Natural killer cell (primary cell): ENCODE measurements around the gene GFI1. TPM values are rescaled to one million over a fixed set of nuclear protein-coding genes. Genes with fewer than 3 reads are reported as not detected.

Experiments
- ATAC-seq, 3 donors: fragments of 150-1000 bp in 2 of 3; fragments of 200-7000 bp in 1 of 3; cut with Tn5 transposase; 1 replicate in 1 of 3; 2 replicates in 2 of 3; pipeline ENCODE4 v1.10.0; 2021; ENCODE audit warnings: mild to moderate bottlenecking in 2 of 3, moderate library complexity in 2 of 3
- DNase-seq, 2 donors: peaks; one replicate each; pipeline versions ENCODE4 v3.0.0 to v3.0.0-alpha.2; 2013 to 2021; ENCODE audit warnings: mixed read lengths in 1 of 2
- H3K27ac ChIP-seq: one replicate; pipeline ENCODE4 v1.5.1; 2013; ENCODE audit warnings: mild to moderate bottlenecking, low read length
- H3K27me3 ChIP-seq: one replicate; pipeline ENCODE4 v1.6.1; 2013; ENCODE audit warnings: low read length; ENCODE audit not compliant: control insufficient read depth, insufficient read depth
- H3K36me3 ChIP-seq: one replicate; pipeline ENCODE4 v1.6.1; 2013; ENCODE audit warnings: low read length; ENCODE audit not compliant: control insufficient read depth, insufficient read depth
- H3K4me1 ChIP-seq: one replicate; pipeline ENCODE4 v1.6.1; 2013; ENCODE audit warnings: low read length; ENCODE audit not compliant: control insufficient read depth, insufficient read depth
- H3K4me3 ChIP-seq: one replicate; pipeline ENCODE4 v1.5.1; 2013; ENCODE audit warnings: low read length
- H3K9me3 ChIP-seq: one replicate; pipeline ENCODE4 v1.6.1; 2013; ENCODE audit warnings: low read length; ENCODE audit not compliant: control insufficient read depth, insufficient read depth
- H3K27ac Mint-ChIP-seq, 2 donors: one replicate each; pipeline ENCODE4 v1.8.0; 2022; ENCODE audit warnings: mild to moderate bottlenecking in 2 of 2, mixed read lengths in 2 of 2, moderate library complexity in 1 of 2
- H3K27me3 Mint-ChIP-seq, 2 donors: one replicate each; pipeline ENCODE4 v1.8.0; 2022; ENCODE audit warnings: low read depth in 2 of 2, mixed read lengths in 2 of 2
- H3K36me3 Mint-ChIP-seq: one replicate; pipeline ENCODE4 v1.8.0; 2022; ENCODE audit warnings: mixed read lengths
- H3K4me1 Mint-ChIP-seq, 2 donors: one replicate each; pipeline ENCODE4 v1.8.0; 2022; ENCODE audit warnings: mixed read lengths in 2 of 2
- H3K4me3 Mint-ChIP-seq: one replicate; pipeline ENCODE4 v1.8.0; 2022; ENCODE audit warnings: mild to moderate bottlenecking, moderate library complexity, mixed read lengths
- H3K9me3 Mint-ChIP-seq, 2 donors: one replicate each; pipeline ENCODE4 v1.8.0; 2022; ENCODE audit warnings: mixed read lengths in 2 of 2
- CTCF ChIP-seq: fragments of 200-600 bp; IDR thresholded peaks from one replicate; pipeline ENCODE4 v1.8.0; 2022; ENCODE audit warnings: antibody characterized with exemption
- WGBS: methylation state at CpG from one replicate; pipeline ENCODE4 v1.1.7; 2013; ENCODE audit warnings: missing lambda C conversion rate; ENCODE audit not compliant: insufficient coverage; 5-methylcytosine and 5-hydroxymethylcytosine counted together
- intact Hi-C: fragments of 100-400 bp; cut with micrococcal nuclease; formaldehyde crosslinking; loops from one replicate; pipeline ENCODE4 v1.14.2; 2022
- total RNA-seq, 4 donors: library from RNA; stranded (reverse); fragments of 120-200 nt in 1 of 4; gene quantifications; one replicate each; pipeline versions ENCODE4 v1.2.3 to v1.2.4, GENCODE V29; 2013 to 2022

GFI1 gene
- total RNA-seq, 3 donors from 2014 or later (not counting 1 experiment from before 2014, with no cell fraction given): 42.7 to 50.3 (median 46.0) TPM

GRCh38 chr1:92459871-92460320 is 26.8 kb downstream of the GFI1 start:
- no peaks in the 10 kb centered on the region for H3K27me3 Mint-ChIP-seq
- intact Hi-C loops: no loop called here
- Histone ChIP-seq H3K27me3 (no peaks in the 10 kb centered on the region), H3K9me3 (no peaks in the 10 kb centered on the region), H3K27ac (peak overlapping the region; percentile 68), H3K4me1 (peaks cover 26% of the 10 kb centered on the region), H3K36me3 (no peaks in the 10 kb centered on the region), H3K4me3 (no peak overlapping the region)
- H3K27ac Mint-ChIP-seq: peak overlapping the region; percentile 75 to 82
- H3K4me1 Mint-ChIP-seq: peaks cover 36 to 48% of the 10 kb centered on the region in 2 donors
- DNase-seq (no peak), ATAC-seq (peak in 2 of 3 donors; percentile 47 to 48)
- TF ChIP-seq CTCF: no peak
- H3K36me3 Mint-ChIP-seq: no peaks in the 10 kb centered on the region
- H3K9me3 Mint-ChIP-seq: no peaks in the 10 kb centered on the region
- peak overlapping the region; percentile 76 for H3K4me3 Mint-ChIP-seq
- WGBS: 0% methylated on average over 2 of the region's 4 CpGs

GRCh38 chr1:92458146-92458545 is 28.6 kb downstream of the GFI1 start:
- Histone ChIP-seq H3K9me3 (no peaks in the 10 kb centered on the region), H3K27ac (no peak overlapping the region), H3K4me3 (no peak overlapping the region), H3K27me3 (no peaks in the 10 kb centered on the region), H3K36me3 (no peaks in the 10 kb centered on the region), H3K4me1 (peaks cover 12% of the 10 kb centered on the region)
- no peaks in the 10 kb centered on the region for H3K27me3 Mint-ChIP-seq
- TF ChIP-seq CTCF: no peak
- H3K9me3 Mint-ChIP-seq: no peaks in the 10 kb centered on the region
- no peaks in the 10 kb centered on the region for H3K36me3 Mint-ChIP-seq
- intact Hi-C loops: no loop called here
- ATAC-seq (no peak), DNase-seq (no peak)
- no peak overlapping the region for H3K4me3 Mint-ChIP-seq
- H3K27ac Mint-ChIP-seq: no peak overlapping the region
- no CpG with 5 or more reads among the region's 2 CpGs for WGBS
- H3K4me1 Mint-ChIP-seq: peaks cover 23 to 33% of the 10 kb centered on the region in 2 donors

- no peak for TF ChIP-seq CTCF
- no peak overlapping the region for H3K4me3 ChIP-seq
- H3K27ac ChIP-seq: no peak overlapping the region
- DNase-seq (no peak), ATAC-seq (no peak)
- no peaks in the 10 kb centered on the region for H3K27me3 Mint-ChIP-seq
- intact Hi-C loops: no loop called here
- H3K4me1 ChIP-seq: no peaks in the 10 kb centered on the region
- H3K36me3 ChIP-seq: no peaks in the 10 kb centered on the region
- peaks cover 0 to 7% of the 10 kb centered on the region in 2 donors for H3K4me1 Mint-ChIP-seq
- no peaks in the 10 kb centered on the region for H3K27me3 ChIP-seq
- H3K4me3 Mint-ChIP-seq: no peak overlapping the region
- no peaks in the 10 kb centered on the region for H3K9me3 Mint-ChIP-seq
- no peaks in the 10 kb centered on the region for H3K9me3 ChIP-seq
- WGBS: 95% methylated on average over 2 of the region's 2 CpGs
- H3K36me3 Mint-ChIP-seq: no peaks in the 10 kb centered on the region
- H3K27ac Mint-ChIP-seq: no peak overlapping the region
Measured at GRCh38 chr1:92447976-92448375, 38.7 kb downstream of the GFI1 start.

DNA sequence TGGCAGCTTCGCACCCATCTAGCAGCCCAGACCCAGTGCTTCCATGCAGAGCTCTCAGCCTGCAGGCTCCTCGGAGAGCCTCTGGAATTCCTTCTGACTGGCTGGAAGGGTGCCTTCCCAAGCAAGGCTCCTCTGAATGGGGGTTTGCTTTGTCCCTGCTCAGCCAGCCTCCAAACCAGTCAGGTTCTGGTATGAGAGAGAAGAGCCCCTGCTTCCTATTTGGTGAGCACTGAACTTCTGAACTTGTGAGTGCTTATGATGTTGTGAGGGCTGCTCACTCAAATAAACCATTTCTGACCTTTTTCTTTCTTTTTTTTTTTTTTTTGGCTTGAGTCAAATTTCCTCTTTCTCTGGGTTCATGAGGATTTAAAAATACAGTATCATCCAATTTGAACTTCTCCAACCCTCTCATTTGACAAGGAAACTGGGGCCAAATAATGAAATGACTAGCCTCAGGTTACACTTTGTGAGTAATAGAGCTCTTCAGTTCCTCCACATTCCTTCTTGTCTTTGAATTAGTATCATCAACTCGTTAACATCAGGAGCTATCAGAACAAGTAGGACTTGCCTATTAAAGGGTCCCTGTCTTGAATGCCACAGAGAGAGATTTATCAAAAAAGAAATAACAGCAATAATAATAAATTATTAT is 39.6 kb downstream of the GFI1 start:
- Histone ChIP-seq H3K27ac (no peak overlapping the region), H3K9me3 (no peaks in the 10 kb centered on the region), H3K27me3 (no peaks in the 10 kb centered on the region), H3K4me3 (no peak overlapping the region), H3K4me1 (no peaks in the 10 kb centered on the region), H3K36me3 (no peaks in the 10 kb centered on the region)
- no peak for TF ChIP-seq CTCF
- no peak overlapping the region for H3K27ac Mint-ChIP-seq
- intact Hi-C loops: no loop called here
- DNase-seq (no peak), ATAC-seq (no peak)
- peaks cover 0 to 7% of the 10 kb centered on the region in 2 donors for H3K4me1 Mint-ChIP-seq
- no peaks in the 10 kb centered on the region for H3K9me3 Mint-ChIP-seq
- no peaks in the 10 kb centered on the region for H3K36me3 Mint-ChIP-seq
- H3K27me3 Mint-ChIP-seq: no peaks in the 10 kb centered on the region
- no peak overlapping the region for H3K4me3 Mint-ChIP-seq
- WGBS: 100% methylated on average over 2 of the region's 3 CpGs
